OCI-LY7 (cell line): ENCODE results near the gene SNAPC2. TPM values are rescaled to one million over a fixed set of nuclear protein-coding genes. Genes with fewer than 3 reads are reported as not detected.

Source experiments
- BruUV-seq: library from RNA; stranded (reverse); fragments of 400-500 nt; replicated peaks from 2 replicates; lab custom pipeline; 2021; lab: Mats Ljungman, UMichigan
- CTCF ChIA-PET: fragments of 300-600 bp; sonication (Branson Sonifier 250); formaldehyde crosslinking; loops from one replicate; lab custom pipeline; 2022; ENCODE audit warnings: antibody characterized with exemption; ENCODE audit not compliant: unreplicated experiment; lab: Charles Lee
- POLR2A ChIA-PET: fragments of 300-600 bp; sonication (Branson Sonifier 250); formaldehyde crosslinking; loops from one replicate; lab custom pipeline; 2022; ENCODE audit warnings: antibody characterized with exemption; lab: Charles Lee
- DNase-seq: peaks from one replicate; pipeline ENCODE4 v3.0.0-alpha.2; 2015; ENCODE audit warnings: low spot score
- H2AFZ ChIP-seq: fragments of 200-600 bp; sonication (generic), shearing (Covaris generic); 2 replicates; pipeline ENCODE4 v1.6.1; 2014; ENCODE audit warnings: mild to moderate bottlenecking, antibody characterized with exemption, low read length, moderate library complexity
- H3K27ac ChIP-seq: fragments of 200-600 bp; sonication (generic); 2 replicates; pipeline ENCODE4 v1.5.1; 2014; ENCODE audit warnings: mixed run types, low read depth, mild to moderate bottlenecking, moderate library complexity, low read length, inconsistent platforms; ENCODE audit not compliant: poor library complexity, severe bottlenecking
- H3K36me3 ChIP-seq: fragments of 200-600 bp; sonication (generic); 2 replicates; pipeline ENCODE4 v1.6.1; 2014; ENCODE audit warnings: mild to moderate bottlenecking, antibody characterized with exemption, low read length, moderate library complexity, mixed read lengths; ENCODE audit not compliant: insufficient read depth
- H3K4me1 ChIP-seq: fragments of 200-600 bp; sonication (generic); 2 replicates; pipeline ENCODE4 v1.5.1; 2014; ENCODE audit warnings: mild to moderate bottlenecking, low read length; ENCODE audit not compliant: insufficient read depth, poor library complexity, severe bottlenecking
- H3K4me2 ChIP-seq: fragments of 200-600 bp; sonication (generic); 2 replicates; pipeline ENCODE4 v1.6.1; 2014; ENCODE audit warnings: mild to moderate bottlenecking, low read length
- H3K4me3 ChIP-seq: fragments of 200-600 bp; sonication (generic); 2 replicates; pipeline ENCODE4 v1.5.1; 2014; ENCODE audit warnings: mild to moderate bottlenecking, low read depth, low read length; ENCODE audit not compliant: poor library complexity, severe bottlenecking
- H3K79me2 ChIP-seq: fragments of 200-600 bp; sonication (generic); 2 replicates; pipeline ENCODE4 v1.6.1; 2016; ENCODE audit warnings: low read depth, mild to moderate bottlenecking, low read length, moderate library complexity, mixed read lengths; ENCODE audit not compliant: insufficient read depth
- H3K9me2 ChIP-seq: fragments of 200-600 bp; sonication (generic); 2 replicates; pipeline ENCODE4 v1.6.1; 2016; ENCODE audit warnings: mild to moderate bottlenecking, low read length, mixed read lengths; ENCODE audit not compliant: insufficient read depth
- H3K9me3 ChIP-seq: fragments of 200-600 bp; sonication (generic); 2 replicates; pipeline ENCODE4 v1.6.1; 2014; ENCODE audit warnings: mild to moderate bottlenecking, mixed run types, low read length, mixed read lengths
- H4K20me1 ChIP-seq: fragments of 200-600 bp; sonication (generic); 2 replicates; pipeline ENCODE4 v1.6.1; 2014; ENCODE audit warnings: mild to moderate bottlenecking, antibody characterized with exemption, low read length, moderate library complexity, mixed read lengths; ENCODE audit not compliant: insufficient read depth
- EZH2phosphoT487 ChIP-seq: fragments of 200-600 bp; sonication (generic); IDR thresholded peaks from 2 replicates; pipeline ENCODE4 v1.6.1; 2018; ENCODE audit warnings: low read depth, borderline replicate concordance, mild to moderate bottlenecking, mixed run types, antibody characterized with exemption, low read length, moderate library complexity, mixed read lengths
- intact Hi-C: fragments of 100-400 bp; cut with micrococcal nuclease; formaldehyde crosslinking; loops from one replicate; pipeline ENCODE4 v1.10.0; 2022; ENCODE audit not compliant: unreplicated experiment
- total RNA-seq, 2 experiments: library from RNA; depleted of rRNA in 1 of 2; stranded (reverse); fragments of >200 nt in 1 of 2; shearing (Covaris generic) in 1 of 2; gene quantifications; 2 replicates each; pipeline ENCODE4 v1.2.3, GENCODE V29; 2014 to 2022
- TF ChIP-seq, protein P1 (sequence below): fragments of 200-600 bp; sonication (generic); conservative IDR thresholded peaks from 2 replicates; pipeline ENCODE4 v1.5.1; 2014; ENCODE audit warnings: mild to moderate bottlenecking, antibody characterized with exemption, low read length, moderate library complexity, mixed read lengths

SNAPC2 gene
- total RNA-seq, 2 experiments from 2014 or later, result 4.9 to 8.2 TPM

DNA sequence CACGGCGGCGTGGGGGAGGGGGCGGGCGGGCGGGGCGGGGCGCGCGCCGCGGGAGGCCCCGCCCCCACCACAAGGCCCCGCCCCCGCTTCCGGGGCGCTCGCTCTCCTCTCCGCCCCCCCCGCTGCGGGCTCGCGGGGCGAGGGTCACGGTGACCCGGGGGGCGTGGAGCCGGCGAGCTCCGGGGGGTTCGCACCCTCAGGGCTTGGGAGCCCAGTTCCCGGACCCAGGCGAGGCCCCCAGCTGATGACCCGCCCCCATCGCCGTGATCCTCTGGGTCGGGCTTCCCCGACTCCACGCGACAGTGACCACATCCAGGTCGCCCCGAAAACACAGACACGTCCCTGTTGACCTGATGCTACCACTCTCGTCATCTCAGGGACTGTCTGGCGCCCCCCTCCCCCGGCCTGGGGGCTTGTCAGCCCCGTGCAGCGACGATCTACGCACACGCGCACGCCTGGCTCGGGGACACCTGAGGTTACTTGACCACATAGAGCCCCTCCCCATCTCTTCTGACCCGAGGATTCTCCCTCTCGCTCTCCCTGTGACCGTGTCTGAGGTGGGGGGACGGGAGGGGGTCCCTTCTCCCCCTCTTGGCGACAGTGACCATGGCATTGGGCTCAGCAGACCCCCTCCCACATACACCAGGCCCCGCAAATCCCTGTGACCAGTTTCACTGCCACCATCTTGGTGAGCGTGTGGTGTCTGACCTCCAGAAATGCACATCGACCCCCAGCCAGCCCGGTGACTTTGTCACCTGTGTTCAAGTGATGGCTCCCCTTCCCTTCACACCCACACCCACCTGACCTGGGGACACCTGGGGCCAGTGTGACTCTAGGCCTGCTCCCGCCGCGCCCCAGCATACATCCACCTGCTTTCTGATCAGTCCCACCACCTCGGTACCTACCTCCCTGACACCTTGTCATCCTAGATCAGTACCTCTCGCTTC lies 15.8 kb upstream of the SNAPC2 start:
- Histone ChIP-seq H3K9me3 (no peaks in the 10 kb centered on the region), H3K4me1 (peaks cover 19% of the 10 kb centered on the region), H3K79me2 (peaks cover 22% of the 10 kb centered on the region), H4K20me1 (0 out of 2 replicates have a peak, but pooled peaks cover 9% of the 10 kb centered on the region), H3K27ac (peak overlapping the region; percentile 18), H3K9me2 (no peaks in the 10 kb centered on the region), H3K4me3 (peak overlapping the region; percentile 96), H2AFZ (no peak overlapping the region), H3K4me2 (peak overlapping the region; percentile 97), H3K36me3 (peaks cover 13% of the 10 kb centered on the region; the same call in 1 of the 2 replicates)
- ChIA-PET POLR2A (no interaction called here), CTCF (interaction anchor here (0.5 to 1.2 kb wide), 3 partner anchors 16 to 325 kb away, joined by 3 read pairs; no protein-coding TSS in a partner anchor)
- intact Hi-C loops, result no loop called here
- TF ChIP-seq EZH2phosphoT487, result no peak
- TF ChIP-seq, protein P1, sequence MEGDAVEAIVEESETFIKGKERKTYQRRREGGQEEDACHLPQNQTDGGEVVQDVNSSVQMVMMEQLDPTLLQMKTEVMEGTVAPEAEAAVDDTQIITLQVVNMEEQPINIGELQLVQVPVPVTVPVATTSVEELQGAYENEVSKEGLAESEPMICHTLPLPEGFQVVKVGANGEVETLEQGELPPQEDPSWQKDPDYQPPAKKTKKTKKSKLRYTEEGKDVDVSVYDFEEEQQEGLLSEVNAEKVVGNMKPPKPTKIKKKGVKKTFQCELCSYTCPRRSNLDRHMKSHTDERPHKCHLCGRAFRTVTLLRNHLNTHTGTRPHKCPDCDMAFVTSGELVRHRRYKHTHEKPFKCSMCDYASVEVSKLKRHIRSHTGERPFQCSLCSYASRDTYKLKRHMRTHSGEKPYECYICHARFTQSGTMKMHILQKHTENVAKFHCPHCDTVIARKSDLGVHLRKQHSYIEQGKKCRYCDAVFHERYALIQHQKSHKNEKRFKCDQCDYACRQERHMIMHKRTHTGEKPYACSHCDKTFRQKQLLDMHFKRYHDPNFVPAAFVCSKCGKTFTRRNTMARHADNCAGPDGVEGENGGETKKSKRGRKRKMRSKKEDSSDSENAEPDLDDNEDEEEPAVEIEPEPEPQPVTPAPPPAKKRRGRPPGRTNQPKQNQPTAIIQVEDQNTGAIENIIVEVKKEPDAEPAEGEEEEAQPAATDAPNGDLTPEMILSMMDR, result no peak
- BruUV-seq, result TSS peak; percentile 70
- DNase-seq, result peak; percentile 64

DNA sequence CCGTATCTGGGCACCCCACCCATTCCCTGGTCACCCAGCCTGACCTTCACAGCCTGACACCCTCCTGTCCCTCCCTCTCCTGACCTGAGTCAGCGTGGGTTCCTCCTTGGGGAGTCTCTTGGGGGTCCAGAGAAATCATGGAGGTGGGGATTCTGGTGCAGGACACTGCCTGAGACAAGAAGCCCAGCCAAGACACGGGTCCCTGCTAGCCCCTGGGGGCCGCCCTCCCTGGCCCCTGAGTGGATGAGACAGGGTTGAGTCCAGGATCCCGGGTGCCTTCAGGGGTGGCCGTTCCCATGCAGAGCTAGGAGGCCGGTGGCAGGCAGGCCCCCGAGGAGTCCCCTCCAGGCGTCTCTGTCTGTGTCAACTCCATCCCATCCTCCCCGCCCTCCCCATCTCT lies 14.9 kb upstream of the SNAPC2 start:
- Histone ChIP-seq H3K36me3 (peaks cover 16% of the 10 kb centered on the region), H3K27ac (no peak overlapping the region), H3K79me2 (peaks cover 22% of the 10 kb centered on the region), H3K4me1 (peaks cover 19% of the 10 kb centered on the region), H4K20me1 (0 out of 2 replicates have a peak, but pooled peaks cover 9% of the 10 kb centered on the region), H2AFZ (no peak overlapping the region), H3K9me3 (no peaks in the 10 kb centered on the region), H3K9me2 (no peaks in the 10 kb centered on the region), H3K4me2 (peak overlapping the region; percentile 97), H3K4me3 (peak overlapping the region; percentile 96)
- no TSS peak for BruUV-seq
- intact Hi-C loops, result no loop called here
- TF ChIP-seq, protein P1, result no peak
- TF ChIP-seq EZH2phosphoT487, result no peak
- POLR2A ChIA-PET, result no interaction called here
- DNase-seq, result no peak
- CTCF ChIA-PET, result interaction anchor here (0.6 kb wide), 1 partner anchor 36 kb away, joined by 4 read pairs; no protein-coding TSS in a partner anchor
